Uterus (tissue), 4 donors: Measurements from ENCODE around the gene NACA. TPM values are rescaled to one million over a fixed set of nuclear protein-coding genes. Genes with fewer than 3 reads are reported as not detected.

Experiments
- DNase-seq, 2 donors: peaks; one replicate each; pipeline ENCODE4 v3.0.0-alpha.2; 2019 to 2020
- H3K27ac ChIP-seq, 2 donors: fragments of 200-600 bp; sonication (generic); 1 replicate in 1 of 2; 2 replicates in 1 of 2; pipeline ENCODE4 v1.5.1; 2016 to 2018
- H3K27me3 ChIP-seq, 2 donors: fragments of 200-600 bp; sonication (generic); one replicate each; pipeline ENCODE4 v1.5.1; 2018 to 2019; ENCODE audit warnings: control low read depth in 1 of 2
- H3K36me3 ChIP-seq, 2 donors: fragments of 200-600 bp; sonication (generic); one replicate each; pipeline ENCODE4 v1.5.1; 2019; ENCODE audit warnings: control low read depth in 1 of 2
- H3K4me1 ChIP-seq, 2 donors: fragments of 200-600 bp; sonication (generic); one replicate each; pipeline ENCODE4 v1.5.1; 2018 to 2019; ENCODE audit warnings: control low read depth in 1 of 2
- H3K4me3 ChIP-seq, 2 donors: fragments of 200-600 bp; sonication (generic); 1 replicate in 1 of 2; 2 replicates in 1 of 2; pipeline ENCODE4 v1.5.1; 2018 to 2019; ENCODE audit warnings: mild to moderate bottlenecking in 1 of 2
- H3K9me3 ChIP-seq, 2 donors: fragments of 200-600 bp; sonication (generic); one replicate each; pipeline ENCODE4 v1.5.1; 2019; ENCODE audit warnings: control low read depth in 1 of 2
- POLR2A ChIP-seq, 2 donors: fragments of 450-650 bp; IDR thresholded peaks; one replicate each; pipeline ENCODE4 v1.6.1; 2016; ENCODE audit warnings: antibody characterized with exemption in 2 of 2, mild to moderate bottlenecking in 1 of 2, moderate library complexity in 1 of 2
- intact Hi-C: fragments of 100-400 bp; cut with DNase I; formaldehyde crosslinking; loops from one replicate; pipeline ENCODE4 v1.15.1; 2023; ENCODE audit warnings: low total_unique reads
- total RNA-seq, 4 donors: library from RNA; depleted of rRNA in 3 of 4; stranded (reverse); fragments of >200 nt in 3 of 4; gene quantifications; one replicate each; pipeline versions ENCODE4 v1.1.0 to v1.2.4, GENCODE V29; 2014 to 2023
- TF ChIP-seq, protein P1 (sequence below), 4 experiments: fragments of 200-600 bp in 2 of 4; fragments of 450-650 bp in 2 of 4; sonication (generic) in 2 of 4; IDR thresholded peaks; one replicate each; pipeline ENCODE4 v1.5.1; 2016 to 2019; ENCODE audit warnings: antibody characterized with exemption in 4 of 4, mild to moderate bottlenecking in 2 of 4, moderate library complexity in 1 of 4
- donor health status: DM: yes; HTN: yes; CAD: no.

The NACA gene
- total RNA-seq, 4 donors from 2014 or later: 942 to 2,684 (median 1,304) TPM

GRCh38 chr12:56687223-56688128, 37.6 kb downstream of the NACA start:
- no peaks in the 10 kb centered on the region for H3K27me3 ChIP-seq
- H3K9me3 ChIP-seq: no peaks in the 10 kb centered on the region
- peak; percentile 44 to 48 for DNase-seq
- peak overlapping the region; percentile 99 to 100 for H3K27ac ChIP-seq
- no peaks in the 10 kb centered on the region for H3K4me1 ChIP-seq
- H3K4me3 ChIP-seq: peak overlapping the region; percentile 93 to 98
- TF ChIP-seq, protein P1, sequence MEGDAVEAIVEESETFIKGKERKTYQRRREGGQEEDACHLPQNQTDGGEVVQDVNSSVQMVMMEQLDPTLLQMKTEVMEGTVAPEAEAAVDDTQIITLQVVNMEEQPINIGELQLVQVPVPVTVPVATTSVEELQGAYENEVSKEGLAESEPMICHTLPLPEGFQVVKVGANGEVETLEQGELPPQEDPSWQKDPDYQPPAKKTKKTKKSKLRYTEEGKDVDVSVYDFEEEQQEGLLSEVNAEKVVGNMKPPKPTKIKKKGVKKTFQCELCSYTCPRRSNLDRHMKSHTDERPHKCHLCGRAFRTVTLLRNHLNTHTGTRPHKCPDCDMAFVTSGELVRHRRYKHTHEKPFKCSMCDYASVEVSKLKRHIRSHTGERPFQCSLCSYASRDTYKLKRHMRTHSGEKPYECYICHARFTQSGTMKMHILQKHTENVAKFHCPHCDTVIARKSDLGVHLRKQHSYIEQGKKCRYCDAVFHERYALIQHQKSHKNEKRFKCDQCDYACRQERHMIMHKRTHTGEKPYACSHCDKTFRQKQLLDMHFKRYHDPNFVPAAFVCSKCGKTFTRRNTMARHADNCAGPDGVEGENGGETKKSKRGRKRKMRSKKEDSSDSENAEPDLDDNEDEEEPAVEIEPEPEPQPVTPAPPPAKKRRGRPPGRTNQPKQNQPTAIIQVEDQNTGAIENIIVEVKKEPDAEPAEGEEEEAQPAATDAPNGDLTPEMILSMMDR (IDR thresholded peaks at IDR 0.05): peak in 2 of 4 experiments; percentile 2 to 6
- peak in 1 of 2 donors; percentile 12 for TF ChIP-seq POLR2A (IDR thresholded peaks at IDR 0.05)
- intact Hi-C loops: loop anchor here (5.0 kb wide), 1 partner anchor 40 kb away; the partner anchor contains the start of gene NACA
- no peaks in the 10 kb centered on the region for H3K36me3 ChIP-seq

- Histone ChIP-seq H3K9me3 (no peaks in the 10 kb centered on the region), H3K4me3 (peak overlapping the region; percentile 21 to 93), H3K36me3 (no peaks in the 10 kb centered on the region), H3K4me1 (no peaks in the 10 kb centered on the region), H3K27ac (peak overlapping the region; percentile 25 to 100), H3K27me3 (no peaks in the 10 kb centered on the region)
- TF ChIP-seq, protein P1 (IDR thresholded peaks at IDR 0.05): no peak
- no peak for TF ChIP-seq POLR2A (IDR thresholded peaks at IDR 0.05)
- intact Hi-C loops: loop anchor here (5.0 kb wide), 1 partner anchor 42 kb away; the partner anchor contains the start of gene NACA
- DNase-seq: no peak
Observed at GRCh38 chr12:56684745-56685359, 40.2 kb downstream of the NACA start.

- TF ChIP-seq, protein P1 (IDR thresholded peaks at IDR 0.05): no peak
- TF ChIP-seq POLR2A (IDR thresholded peaks at IDR 0.05): no peak
- no peak for DNase-seq
- Histone ChIP-seq H3K9me3 (no peaks in the 10 kb centered on the region), H3K36me3 (no peaks in the 10 kb centered on the region), H3K27ac (no peak overlapping the region), H3K4me1 (peaks cover 0 to 8% of the 10 kb centered on the region in 2 donors), H3K27me3 (no peaks in the 10 kb centered on the region), H3K4me3 (no peak overlapping the region)
- intact Hi-C loops: no loop called here
Observed at GRCh38 chr12:56682323-56682722, 42.8 kb downstream of the NACA start.

- DNase-seq: no peak
- Histone ChIP-seq H3K27me3 (no peaks in the 10 kb centered on the region), H3K36me3 (no peaks in the 10 kb centered on the region), H3K4me1 (peaks cover 0 to 8% of the 10 kb centered on the region in 2 donors), H3K27ac (no peak overlapping the region), H3K4me3 (no peak overlapping the region), H3K9me3 (no peaks in the 10 kb centered on the region)
- intact Hi-C loops: no loop called here
- no peak for TF ChIP-seq POLR2A (IDR thresholded peaks at IDR 0.05)
- TF ChIP-seq, protein P1 (IDR thresholded peaks at IDR 0.05): no peak
Observed at GRCh38 chr12:56679883-56680575, 45.1 kb downstream of the NACA start.
